Sigmoid colon (tissue), 3 donors: ENCODE results near the gene CFB.

Source experiments
- POLR2A ChIP-seq, 2 donors: fragments of 450-650 bp; IDR thresholded peaks; one replicate each; pipeline ENCODE4 v1.6.1; 2016; ENCODE audit warnings: antibody characterized with exemption in 2 of 2, mild to moderate bottlenecking in 2 of 2, moderate library complexity in 2 of 2
- TF ChIP-seq, protein P1 (sequence below), 4 experiments: fragments of 450-650 bp in 3 of 4; fragments of 200-600 bp in 1 of 4; IDR thresholded peaks; one replicate each; pipeline ENCODE4 v1.5.1; 2016 to 2019; ENCODE audit warnings: antibody characterized with exemption in 4 of 4, mild to moderate bottlenecking in 3 of 4, moderate library complexity in 2 of 4

- TF ChIP-seq POLR2A (IDR thresholded peaks at IDR 0.05) = no peak
- TF ChIP-seq, protein P1, sequence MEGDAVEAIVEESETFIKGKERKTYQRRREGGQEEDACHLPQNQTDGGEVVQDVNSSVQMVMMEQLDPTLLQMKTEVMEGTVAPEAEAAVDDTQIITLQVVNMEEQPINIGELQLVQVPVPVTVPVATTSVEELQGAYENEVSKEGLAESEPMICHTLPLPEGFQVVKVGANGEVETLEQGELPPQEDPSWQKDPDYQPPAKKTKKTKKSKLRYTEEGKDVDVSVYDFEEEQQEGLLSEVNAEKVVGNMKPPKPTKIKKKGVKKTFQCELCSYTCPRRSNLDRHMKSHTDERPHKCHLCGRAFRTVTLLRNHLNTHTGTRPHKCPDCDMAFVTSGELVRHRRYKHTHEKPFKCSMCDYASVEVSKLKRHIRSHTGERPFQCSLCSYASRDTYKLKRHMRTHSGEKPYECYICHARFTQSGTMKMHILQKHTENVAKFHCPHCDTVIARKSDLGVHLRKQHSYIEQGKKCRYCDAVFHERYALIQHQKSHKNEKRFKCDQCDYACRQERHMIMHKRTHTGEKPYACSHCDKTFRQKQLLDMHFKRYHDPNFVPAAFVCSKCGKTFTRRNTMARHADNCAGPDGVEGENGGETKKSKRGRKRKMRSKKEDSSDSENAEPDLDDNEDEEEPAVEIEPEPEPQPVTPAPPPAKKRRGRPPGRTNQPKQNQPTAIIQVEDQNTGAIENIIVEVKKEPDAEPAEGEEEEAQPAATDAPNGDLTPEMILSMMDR (IDR thresholded peaks at IDR 0.05) = no peak
Measured at GRCh38 chr6:31900917-31901414, 44.9 kb upstream of the CFB start.
